ENCODE data around the gene CFAP92.

The CFAP92 gene

DNA sequence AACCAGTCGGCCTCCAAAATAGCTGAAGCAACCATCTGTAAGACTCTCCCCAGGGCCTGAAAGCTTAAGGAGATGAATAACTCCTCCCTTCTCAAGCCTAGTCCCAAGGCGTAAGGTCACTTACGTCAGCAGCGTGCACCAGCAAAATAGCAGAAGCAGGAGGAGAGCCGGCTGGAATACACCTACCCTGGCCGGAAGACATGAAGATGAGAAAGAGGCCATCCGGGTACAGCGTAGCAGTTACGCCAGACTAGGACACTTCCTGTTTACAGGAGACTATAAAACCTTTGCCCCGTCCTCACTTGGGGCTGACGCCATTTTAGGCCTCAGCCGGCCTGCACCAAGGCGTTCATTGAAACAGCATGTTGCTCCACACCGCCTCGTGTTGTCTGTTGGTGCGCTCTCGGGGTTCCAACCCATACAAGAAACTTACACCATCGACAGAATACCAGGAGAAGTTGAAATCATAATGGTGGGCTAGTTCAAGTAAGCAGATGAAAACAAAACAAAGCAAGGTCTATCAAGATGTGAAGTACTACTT lies 2.5 kb downstream of the CFAP92 start:
- Histone ChIP-seq H3K27ac (ENCODE audit: insufficient read depth, low read length, poor library complexity, severe bottlenecking) (no peak overlapping the region), H3K36me3 (ENCODE audit: control insufficient read depth, insufficient read depth, low read length) (no peaks in the 10 kb centered on the region), H3K4me3 (ENCODE audit: insufficient read depth, low read depth, low read length, poor library complexity, severe bottlenecking) (no peak overlapping the region), H3K4me1 (ENCODE audit: control insufficient read depth, insufficient read depth, low read length, poor library complexity, severe bottlenecking) (peaks cover 12% of the 10 kb centered on the region), H3K27me3 (replicated peaks; ENCODE audit: control insufficient read depth, insufficient read depth, low read length, poor library complexity, severe bottlenecking) (no peaks in the 10 kb centered on the region), H3K9me3 (ENCODE audit: control insufficient read depth, low read length) (no peaks in the 10 kb centered on the region)
- DNase-seq, result no peak

DNA sequence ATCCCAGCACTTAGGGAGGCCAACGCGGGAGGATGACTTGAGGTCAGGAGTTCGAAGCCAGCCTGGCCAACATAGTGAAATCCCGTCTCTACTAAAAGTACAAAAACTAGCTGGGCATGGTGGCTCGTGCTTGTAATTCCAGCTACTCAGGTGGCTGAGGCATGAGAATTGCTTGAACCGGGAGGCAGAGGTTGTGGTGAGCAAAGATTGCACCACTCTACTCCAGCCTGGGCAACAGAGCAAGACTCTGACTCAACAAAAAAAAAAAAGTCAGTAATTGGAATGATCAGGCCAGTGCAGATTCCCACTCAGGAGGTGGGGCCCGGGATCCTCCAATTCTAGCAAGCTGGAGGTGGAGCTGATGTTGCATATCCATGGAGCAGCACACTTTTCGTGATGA lies 5.6 kb downstream of the CFAP92 start:
- H3K36me3 ChIP-seq (ENCODE audit: control insufficient read depth, insufficient read depth, low read length), result no peaks in the 10 kb centered on the region
- H3K27ac ChIP-seq (ENCODE audit: insufficient read depth, low read length, poor library complexity, severe bottlenecking), result no peak overlapping the region
- H3K4me1 ChIP-seq (ENCODE audit: control insufficient read depth, insufficient read depth, low read length, poor library complexity, severe bottlenecking), result no peaks in the 10 kb centered on the region
- no peaks in the 10 kb centered on the region for H3K27me3 ChIP-seq (replicated peaks; ENCODE audit: control insufficient read depth, insufficient read depth, low read length, poor library complexity, severe bottlenecking)
- H3K9me3 ChIP-seq (ENCODE audit: control insufficient read depth, low read length), result no peaks in the 10 kb centered on the region
- DNase-seq, result no peak
- H3K4me3 ChIP-seq (ENCODE audit: insufficient read depth, low read depth, low read length, poor library complexity, severe bottlenecking), result no peak overlapping the region

DNA sequence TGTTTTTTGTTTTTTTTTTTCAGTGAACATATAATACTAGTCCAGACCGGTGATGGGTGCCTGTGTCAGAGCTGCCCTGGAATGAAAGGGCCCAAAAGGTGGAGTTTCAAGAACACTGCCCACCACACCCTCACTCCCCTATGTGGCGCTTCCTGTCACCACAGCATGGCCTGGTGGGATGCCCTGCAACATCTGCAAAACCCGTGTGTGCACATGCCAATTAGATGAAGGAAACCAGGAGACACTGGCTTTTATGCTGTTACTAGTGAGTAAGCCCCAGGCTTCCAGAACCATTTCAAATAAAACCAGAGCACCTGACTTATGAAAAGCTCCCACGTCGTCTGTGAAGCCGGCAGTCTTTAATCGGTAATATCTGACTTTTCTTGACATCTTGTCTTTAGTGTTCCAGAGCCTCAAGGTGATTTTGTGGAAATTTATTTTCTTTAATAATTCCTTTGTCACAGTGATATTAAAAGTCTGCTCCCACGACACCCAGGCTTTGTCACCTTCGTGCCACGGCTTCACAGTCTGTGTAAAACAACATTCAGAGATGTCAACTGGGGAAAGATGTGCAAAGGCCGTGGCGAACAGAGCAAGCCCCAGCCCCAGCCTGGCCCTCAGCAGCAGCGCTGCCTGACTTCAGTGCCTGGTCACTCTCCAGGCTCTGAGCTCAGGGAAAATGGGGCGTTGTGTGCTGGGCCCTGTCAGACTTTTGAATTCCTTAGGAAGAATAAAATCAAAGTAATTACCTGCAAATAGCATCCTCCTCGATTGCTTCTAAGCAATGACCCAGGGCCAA lies 6.4 kb downstream of the CFAP92 start:
- no peaks in the 10 kb centered on the region for H3K27me3 ChIP-seq (replicated peaks; ENCODE audit: control insufficient read depth, insufficient read depth, low read length, poor library complexity, severe bottlenecking)
- no peaks in the 10 kb centered on the region for H3K36me3 ChIP-seq (ENCODE audit: control insufficient read depth, insufficient read depth, low read length)
- no peak overlapping the region for H3K27ac ChIP-seq (ENCODE audit: insufficient read depth, low read length, poor library complexity, severe bottlenecking)
- H3K4me3 ChIP-seq (ENCODE audit: insufficient read depth, low read depth, low read length, poor library complexity, severe bottlenecking), result no peak overlapping the region
- DNase-seq, result no peak
- no peaks in the 10 kb centered on the region for H3K9me3 ChIP-seq (ENCODE audit: control insufficient read depth, low read length)
- no peaks in the 10 kb centered on the region for H3K4me1 ChIP-seq (ENCODE audit: control insufficient read depth, insufficient read depth, low read length, poor library complexity, severe bottlenecking)

DNA sequence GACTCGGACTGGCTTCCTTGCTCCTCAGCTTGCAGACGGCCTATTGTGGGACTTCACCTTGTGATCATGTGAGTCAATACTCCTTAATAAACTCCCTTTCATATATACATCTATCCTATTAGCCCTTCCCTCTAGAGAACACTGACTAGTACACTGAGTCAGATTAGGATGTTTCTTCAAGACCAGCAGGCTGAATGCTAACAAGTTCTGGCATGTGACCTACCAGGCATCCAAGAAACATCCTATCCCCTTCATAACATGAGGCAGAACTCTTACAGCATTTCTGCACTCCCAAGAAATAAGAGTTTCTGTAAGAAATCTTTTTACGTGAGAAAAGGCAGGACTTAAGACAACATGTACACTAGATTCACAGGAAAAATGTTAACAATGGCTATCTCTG lies 9.3 kb downstream of the CFAP92 start:
- H3K36me3 ChIP-seq (ENCODE audit: control insufficient read depth, insufficient read depth, low read length), result no peaks in the 10 kb centered on the region
- H3K4me1 ChIP-seq (ENCODE audit: control insufficient read depth, insufficient read depth, low read length, poor library complexity, severe bottlenecking), result no peaks in the 10 kb centered on the region
- H3K4me3 ChIP-seq (ENCODE audit: insufficient read depth, low read depth, low read length, poor library complexity, severe bottlenecking), result no peak overlapping the region
- DNase-seq, result no peak
- H3K27me3 ChIP-seq (replicated peaks; ENCODE audit: control insufficient read depth, insufficient read depth, low read length, poor library complexity, severe bottlenecking), result no peaks in the 10 kb centered on the region
- no peaks in the 10 kb centered on the region for H3K9me3 ChIP-seq (ENCODE audit: control insufficient read depth, low read length)
- H3K27ac ChIP-seq (ENCODE audit: insufficient read depth, low read length, poor library complexity, severe bottlenecking), result no peak overlapping the region

GRCh38 chr3:128983293-128984069 lies 10.4 kb downstream of the CFAP92 start:
- H3K27ac ChIP-seq (ENCODE audit: insufficient read depth, low read length, poor library complexity, severe bottlenecking), result no peak overlapping the region
- no peaks in the 10 kb centered on the region for H3K4me1 ChIP-seq (ENCODE audit: control insufficient read depth, insufficient read depth, low read length, poor library complexity, severe bottlenecking)
- no peak overlapping the region for H3K4me3 ChIP-seq (ENCODE audit: insufficient read depth, low read depth, low read length, poor library complexity, severe bottlenecking)
- DNase-seq, result no peak
- H3K36me3 ChIP-seq (ENCODE audit: control insufficient read depth, insufficient read depth, low read length), result no peaks in the 10 kb centered on the region
- no peaks in the 10 kb centered on the region for H3K9me3 ChIP-seq (ENCODE audit: control insufficient read depth, low read length)
- no peaks in the 10 kb centered on the region for H3K27me3 ChIP-seq (replicated peaks; ENCODE audit: control insufficient read depth, insufficient read depth, low read length, poor library complexity, severe bottlenecking)

- no peak overlapping the region for H3K27ac ChIP-seq (ENCODE audit: insufficient read depth, low read length, poor library complexity, severe bottlenecking)
- H3K4me1 ChIP-seq (ENCODE audit: control insufficient read depth, insufficient read depth, low read length, poor library complexity, severe bottlenecking), result no peaks in the 10 kb centered on the region
- H3K9me3 ChIP-seq (ENCODE audit: control insufficient read depth, low read length), result no peaks in the 10 kb centered on the region
- DNase-seq, result no peak
- H3K4me3 ChIP-seq (ENCODE audit: insufficient read depth, low read depth, low read length, poor library complexity, severe bottlenecking), result no peak overlapping the region
- H3K36me3 ChIP-seq (ENCODE audit: control insufficient read depth, insufficient read depth, low read length), result no peaks in the 10 kb centered on the region
- no peaks in the 10 kb centered on the region for H3K27me3 ChIP-seq (replicated peaks; ENCODE audit: control insufficient read depth, insufficient read depth, low read length, poor library complexity, severe bottlenecking)
Observed at GRCh38 chr3:128975276-128975675, 18.6 kb downstream of the CFAP92 start.

DNA sequence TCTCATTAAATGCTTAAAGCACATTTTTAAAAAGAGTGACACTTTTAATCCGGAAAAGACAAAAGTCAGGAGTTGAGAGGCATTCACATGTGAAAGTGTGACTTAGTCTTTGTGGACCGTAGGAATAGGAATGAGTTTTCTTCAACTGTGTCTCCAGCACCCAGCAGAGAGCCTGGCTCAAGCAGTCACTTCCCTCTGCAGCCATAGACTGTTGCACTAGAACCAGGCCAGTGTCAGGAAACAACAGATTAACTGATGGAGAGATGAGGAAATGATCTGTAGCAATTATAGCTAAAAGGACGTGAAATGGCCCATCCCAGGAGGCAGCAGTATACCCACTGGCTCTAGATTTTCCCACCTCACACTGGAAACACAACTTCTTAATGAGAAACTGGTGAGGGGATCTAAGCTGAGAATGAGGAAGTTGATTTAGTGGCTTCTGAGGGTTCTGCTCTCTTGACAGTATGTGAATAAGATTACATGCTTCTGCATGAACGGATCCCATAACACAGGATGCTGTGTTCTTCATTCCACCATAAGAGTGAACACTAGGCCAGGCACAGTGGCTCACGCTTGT lies 19.8 kb downstream of the CFAP92 start:
- no peaks in the 10 kb centered on the region for H3K9me3 ChIP-seq (ENCODE audit: control insufficient read depth, low read length)
- H3K4me3 ChIP-seq (ENCODE audit: insufficient read depth, low read depth, low read length, poor library complexity, severe bottlenecking), result no peak overlapping the region
- H3K27me3 ChIP-seq (replicated peaks; ENCODE audit: control insufficient read depth, insufficient read depth, low read length, poor library complexity, severe bottlenecking), result no peaks in the 10 kb centered on the region
- H3K27ac ChIP-seq (ENCODE audit: insufficient read depth, low read length, poor library complexity, severe bottlenecking), result no peak overlapping the region
- DNase-seq, result no peak
- H3K4me1 ChIP-seq (ENCODE audit: control insufficient read depth, insufficient read depth, low read length, poor library complexity, severe bottlenecking), result no peaks in the 10 kb centered on the region
- no peaks in the 10 kb centered on the region for H3K36me3 ChIP-seq (ENCODE audit: control insufficient read depth, insufficient read depth, low read length)

GRCh38 chr3:128971421-128972100 lies 22.3 kb downstream of the CFAP92 start:
- Histone ChIP-seq H3K27ac (ENCODE audit: insufficient read depth, low read length, poor library complexity, severe bottlenecking) (no peak overlapping the region), H3K9me3 (ENCODE audit: control insufficient read depth, low read length) (no peaks in the 10 kb centered on the region), H3K4me1 (ENCODE audit: control insufficient read depth, insufficient read depth, low read length, poor library complexity, severe bottlenecking) (no peaks in the 10 kb centered on the region), H3K27me3 (replicated peaks; ENCODE audit: control insufficient read depth, insufficient read depth, low read length, poor library complexity, severe bottlenecking) (no peaks in the 10 kb centered on the region), H3K4me3 (ENCODE audit: insufficient read depth, low read depth, low read length, poor library complexity, severe bottlenecking) (no peak overlapping the region), H3K36me3 (ENCODE audit: control insufficient read depth, insufficient read depth, low read length) (no peaks in the 10 kb centered on the region)
- no peak for DNase-seq

- Histone ChIP-seq H3K4me3 (ENCODE audit: insufficient read depth, low read depth, low read length, poor library complexity, severe bottlenecking) (no peak overlapping the region), H3K9me3 (ENCODE audit: control insufficient read depth, low read length) (no peaks in the 10 kb centered on the region), H3K4me1 (ENCODE audit: control insufficient read depth, insufficient read depth, low read length, poor library complexity, severe bottlenecking) (no peaks in the 10 kb centered on the region), H3K27ac (ENCODE audit: insufficient read depth, low read length, poor library complexity, severe bottlenecking) (no peak overlapping the region), H3K36me3 (ENCODE audit: control insufficient read depth, insufficient read depth, low read length) (no peaks in the 10 kb centered on the region), H3K27me3 (replicated peaks; ENCODE audit: control insufficient read depth, insufficient read depth, low read length, poor library complexity, severe bottlenecking) (no peaks in the 10 kb centered on the region)
- DNase-seq, result no peak
Observed at GRCh38 chr3:128970740-128971047, 23.2 kb downstream of the CFAP92 start.
